Cortex of kidney (tissue), 1 donor: ENCODE data around the gene CDH13.

Experiments used
- DNase-seq: peaks from one replicate; lab custom pipeline; 2025; lab: John Stamatoyannopoulos, UW

The CDH13 gene

GRCh38 chr16:83307594-83307992, 680.8 kb downstream of the CDH13 start:
- DNase-seq = no peak

GRCh38 chr16:83308414-83308813, 681.6 kb downstream of the CDH13 start:
- DNase-seq = no peak

- no peak for DNase-seq
Observed at GRCh38 chr16:83310816-83311215, 684.0 kb downstream of the CDH13 start.

- no peak for DNase-seq
Observed at GRCh38 chr16:83312015-83312717, 685.4 kb downstream of the CDH13 start.

GRCh38 chr16:83312718-83313245, 686.0 kb downstream of the CDH13 start:
- DNase-seq = no peak

GRCh38 chr16:83315271-83315670, 688.5 kb downstream of the CDH13 start:
- DNase-seq = no peak

GRCh38 chr16:83316458-83316857, 689.7 kb downstream of the CDH13 start:
- no peak for DNase-seq

- DNase-seq = no peak
Observed at GRCh38 chr16:83318390-83318789, 691.6 kb downstream of the CDH13 start.

- no peak for DNase-seq
Observed at GRCh38 chr16:83328936-83329335, 702.2 kb downstream of the CDH13 start.

GRCh38 chr16:83329441-83329840, 702.7 kb downstream of the CDH13 start:
- no peak for DNase-seq

GRCh38 chr16:83330251-83330650, 703.5 kb downstream of the CDH13 start:
- no peak for DNase-seq

GRCh38 chr16:83335076-83335475, 708.3 kb downstream of the CDH13 start:
- no peak for DNase-seq

- DNase-seq = no peak
Observed at GRCh38 chr16:83336603-83337002, 709.8 kb downstream of the CDH13 start.

GRCh38 chr16:83338138-83338537, 711.4 kb downstream of the CDH13 start:
- no peak for DNase-seq

- DNase-seq = no peak
Observed at GRCh38 chr16:83338941-83339340, 712.2 kb downstream of the CDH13 start.

GRCh38 chr16:83343935-83344366, 717.2 kb downstream of the CDH13 start:
- DNase-seq = no peak

GRCh38 chr16:83345846-83346640, 719.3 kb downstream of the CDH13 start:
- no peak for DNase-seq

GRCh38 chr16:83348991-83349390, 722.2 kb downstream of the CDH13 start:
- no peak for DNase-seq

- no peak for DNase-seq
Observed at GRCh38 chr16:83350481-83350880, 723.7 kb downstream of the CDH13 start.

- DNase-seq = no peak
Observed at GRCh38 chr16:83351846-83352245, 725.1 kb downstream of the CDH13 start.

- no peak for DNase-seq
Observed at GRCh38 chr16:83353241-83353640, 726.5 kb downstream of the CDH13 start.

GRCh38 chr16:83354015-83354414, 727.2 kb downstream of the CDH13 start:
- DNase-seq = no peak

- no peak for DNase-seq
Observed at GRCh38 chr16:83355570-83356218, 728.9 kb downstream of the CDH13 start.
